ENCODE results near the gene ZNF839. TPM values are rescaled to one million over a fixed set of nuclear protein-coding genes. Genes with fewer than 3 reads are reported as not detected.

ZNF839 gene
- total RNA-seq = 10 to 100 TPM; 15.4 to 16.4 TPM

DNA sequence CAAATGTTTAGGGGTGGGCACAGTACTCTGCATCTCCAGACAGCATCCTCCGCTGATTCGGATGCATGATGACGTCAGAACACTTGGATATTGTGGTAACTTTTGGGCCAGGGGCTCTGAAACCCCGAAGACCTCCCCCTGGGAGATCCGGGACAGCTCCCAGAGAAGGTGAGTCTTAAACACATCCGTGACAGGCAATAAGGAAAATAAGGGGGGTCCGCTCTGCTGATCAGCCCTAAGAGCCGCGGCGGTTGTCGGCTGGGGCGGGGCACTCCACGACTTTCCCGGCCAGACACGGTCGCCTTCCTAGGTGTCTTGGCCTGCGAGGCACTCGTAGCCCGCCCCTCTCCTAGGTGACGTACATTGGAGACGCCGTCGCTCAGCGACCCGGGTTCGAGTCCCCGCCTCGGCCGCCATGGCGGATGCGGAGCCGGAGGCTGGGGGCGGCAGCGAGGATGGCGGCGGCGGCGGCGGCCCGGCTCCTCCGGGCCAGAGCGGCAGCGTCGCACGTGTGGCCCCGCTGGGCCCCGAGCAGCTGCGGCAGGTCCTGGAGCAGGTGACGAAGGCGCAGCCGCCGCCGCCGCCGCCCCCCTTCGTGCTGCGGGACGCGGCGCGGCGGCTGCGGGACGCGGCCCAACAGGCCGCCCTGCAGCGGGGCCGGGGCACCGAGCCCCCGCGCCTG lies at the start of gene ZNF839:
Gene ZNF839, plus strand, starts transcription at position 396 of the 682 bp plus-strand sequence. Its CDS starts 20 bp downstream, at position 416.
- Mint-ChIP-seq H3K36me3 (ENCODE audit: low read depth) (peaks cover 1% of the 10 kb centered on the region), H3K4me3 (peak within 1 kb of the TSS; percentile 92), H3K4me1 (peaks cover 50% of the 10 kb centered on the region), H3K9me3 (ENCODE audit: low read depth) (no peaks in the 10 kb centered on the region), H3K27ac (peak within 1 kb of the TSS; percentile 98), H3K27me3 (no peaks in the 10 kb centered on the region)
- intact Hi-C loops (cut with DNase I, micrococcal nuclease) = loop anchor here (1.0 to 10.0 kb wide), 13 partner anchors 43 to 1015 kb away; partner anchors contain the start of genes CINP (in 2 of the 2), TECPR2 (in 2 of the 2), EIF5 (in 1 of the 2) and HSP90AA1 (in 1 of the 2)
- CTCF ChIA-PET = interaction anchor here (0.6 to 1.4 kb wide), 7 partner anchors 11 to 511 kb away, joined by 3 to 6 read pairs (median 4); partner anchors contain the start of genes CINP and TECPR2
- POLR2A ChIA-PET = no interaction called here
- DNase-seq = peak; percentile 97
- peak; percentile 72 for ATAC-seq

DNA sequence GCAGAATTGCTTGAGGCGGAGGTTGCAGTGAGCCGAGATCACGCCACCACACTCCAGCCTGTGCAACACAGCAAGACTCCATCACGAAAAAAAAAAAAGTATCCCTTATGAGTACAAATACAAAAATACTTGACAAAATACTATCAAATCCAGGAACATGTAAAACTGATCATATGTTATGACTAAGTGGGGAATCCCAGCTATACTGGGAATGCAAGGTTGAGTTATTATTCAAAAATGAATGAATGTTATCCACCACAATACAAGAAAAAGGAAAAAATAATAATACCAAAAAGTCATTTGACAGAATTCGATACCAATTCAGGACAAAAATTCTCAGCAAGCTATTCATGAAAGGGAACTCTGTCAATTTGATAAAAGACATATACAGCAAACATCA lies 47.2 kb upstream of the ZNF839 start:
- Mint-ChIP-seq H3K36me3 (ENCODE audit: low read depth) (no peaks in the 10 kb centered on the region), H3K9me3 (ENCODE audit: low read depth) (no peaks in the 10 kb centered on the region), H3K27me3 (no peaks in the 10 kb centered on the region), H3K4me1 (peaks cover 6% of the 10 kb centered on the region), H3K4me3 (no peak overlapping the region), H3K27ac (no peak overlapping the region)
- POLR2A ChIA-PET = interaction anchor here (0.6 to 0.8 kb wide), 3 partner anchors 71 to 275 kb away, joined by 4 to 16 read pairs (median 5); no protein-coding TSS in a partner anchor
- CTCF ChIA-PET = no interaction called here
- intact Hi-C loops (cut with DNase I, micrococcal nuclease) = no loop called here
- DNase-seq (no peak), ATAC-seq (no peak)

DNA sequence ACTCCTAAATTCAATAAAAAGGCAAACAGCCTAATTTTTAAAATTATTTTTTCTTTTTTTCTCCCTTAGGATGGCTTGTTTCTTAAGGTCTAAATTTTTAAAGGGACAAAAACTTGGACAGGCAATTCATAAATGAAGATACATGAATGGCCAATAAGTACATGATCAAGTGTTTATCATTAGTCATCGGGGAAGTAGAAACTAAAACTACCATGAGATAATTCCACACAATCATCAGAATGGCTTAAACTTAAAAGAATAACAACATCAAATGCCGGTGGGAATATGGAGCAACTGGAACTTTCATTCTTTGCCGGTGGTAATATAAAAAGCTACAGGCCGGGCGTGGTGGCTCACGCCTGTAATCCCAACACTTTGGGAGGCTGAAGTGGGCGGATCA lies 43.7 kb upstream of the ZNF839 start:
- intact Hi-C loops (cut with DNase I, micrococcal nuclease) = no loop called here
- no peak for DNase-seq
- no peaks in the 10 kb centered on the region for H3K9me3 Mint-ChIP-seq (ENCODE audit: low read depth)
- peaks cover 6% of the 10 kb centered on the region for H3K4me1 Mint-ChIP-seq
- no peak overlapping the region for H3K27ac Mint-ChIP-seq
- CTCF ChIA-PET = no interaction called here
- no peak for ATAC-seq
- H3K4me3 Mint-ChIP-seq = no peak overlapping the region
- POLR2A ChIA-PET = no interaction called here
- no peaks in the 10 kb centered on the region for H3K36me3 Mint-ChIP-seq (ENCODE audit: low read depth)
- no peaks in the 10 kb centered on the region for H3K27me3 Mint-ChIP-seq

DNA sequence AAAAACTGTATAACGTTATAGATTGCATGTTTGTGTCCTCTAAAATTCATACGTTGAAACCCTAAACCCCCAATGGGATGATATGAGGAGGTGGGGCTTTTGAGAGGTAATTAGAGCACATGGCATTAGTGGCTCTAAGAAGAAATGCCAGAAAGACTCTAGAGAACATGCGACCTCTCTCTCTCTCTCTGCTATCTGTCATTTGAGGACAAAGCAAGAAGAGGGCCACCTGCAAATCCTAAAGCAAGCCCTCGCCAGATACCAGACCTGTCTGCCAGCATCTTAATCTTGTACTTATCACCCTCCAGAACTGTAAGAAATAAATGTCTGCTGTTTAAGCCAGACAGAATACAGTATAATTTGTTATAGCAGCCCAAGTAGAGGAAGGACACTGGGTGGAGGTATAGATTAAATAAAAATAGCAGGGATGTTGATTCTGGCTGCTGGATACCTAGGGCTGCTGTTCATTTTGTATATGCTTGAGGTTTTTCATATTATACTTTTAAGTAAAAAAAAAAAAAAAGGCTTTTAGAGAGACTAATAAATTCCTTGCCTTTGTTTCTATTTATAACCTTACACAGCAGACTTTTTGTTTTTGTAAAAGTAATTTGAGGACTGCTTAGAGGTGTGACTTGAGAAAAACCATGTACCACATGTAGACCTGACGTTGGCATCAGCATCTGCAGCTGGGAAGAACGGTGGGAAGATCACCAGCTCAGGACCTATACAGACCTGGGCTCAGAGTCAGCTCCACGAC lies 41.5 kb upstream of the ZNF839 start:
- Mint-ChIP-seq H3K4me1 (no peaks in the 10 kb centered on the region), H3K27me3 (no peaks in the 10 kb centered on the region), H3K27ac (no peak overlapping the region), H3K4me3 (no peak overlapping the region), H3K36me3 (ENCODE audit: low read depth) (no peaks in the 10 kb centered on the region), H3K9me3 (ENCODE audit: low read depth) (no peaks in the 10 kb centered on the region)
- intact Hi-C loops (cut with DNase I, micrococcal nuclease) = no loop called here
- DNase-seq (no peak), ATAC-seq (no peak)
- ChIA-PET CTCF (no interaction called here), POLR2A (no interaction called here)

DNA sequence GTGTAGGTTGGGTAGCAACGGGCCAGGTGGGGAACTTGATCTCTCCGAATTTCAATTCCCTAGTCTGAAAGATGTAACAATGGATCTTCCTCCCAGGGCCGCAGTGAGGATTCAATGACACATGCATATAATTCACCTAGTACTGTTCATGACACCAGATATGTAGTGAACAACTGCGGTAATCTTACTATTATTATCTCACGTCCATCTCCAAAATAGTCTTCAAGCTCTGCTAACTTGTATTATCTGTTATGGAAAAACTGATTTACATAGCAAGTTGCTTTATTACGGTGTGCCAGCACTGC lies 41.0 kb upstream of the ZNF839 start:
- no peaks in the 10 kb centered on the region for H3K9me3 Mint-ChIP-seq (ENCODE audit: low read depth)
- no peaks in the 10 kb centered on the region for H3K36me3 Mint-ChIP-seq (ENCODE audit: low read depth)
- H3K4me3 Mint-ChIP-seq = no peak overlapping the region
- POLR2A ChIA-PET = no interaction called here
- DNase-seq (no peak), ATAC-seq (no peak)
- no peaks in the 10 kb centered on the region for H3K27me3 Mint-ChIP-seq
- intact Hi-C loops (cut with DNase I, micrococcal nuclease) = no loop called here
- H3K27ac Mint-ChIP-seq = no peak overlapping the region
- CTCF ChIA-PET = no interaction called here
- H3K4me1 Mint-ChIP-seq = no peaks in the 10 kb centered on the region

DNA sequence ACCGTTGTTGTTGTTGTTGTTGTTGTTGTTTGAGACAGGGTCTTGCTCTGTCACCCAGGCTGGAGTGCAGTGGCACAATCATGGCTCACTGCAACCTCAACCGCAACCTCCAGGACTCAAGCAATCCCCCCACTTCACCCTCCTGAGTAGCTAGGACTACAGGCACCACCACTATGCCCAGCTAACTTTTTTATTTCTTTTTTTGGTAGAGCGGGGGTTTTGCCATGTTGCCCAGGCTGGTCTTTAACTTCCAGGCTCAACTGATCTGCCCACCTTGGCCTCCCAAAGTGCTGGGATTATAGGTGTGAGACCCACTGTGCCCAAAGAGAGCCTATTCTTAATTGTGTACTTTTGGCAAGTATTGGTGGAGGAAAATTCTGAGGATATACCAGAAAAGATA lies 40.3 kb upstream of the ZNF839 start:
- POLR2A ChIA-PET = no interaction called here

GRCh38 chr14:102279688-102280348 lies 39.7 kb upstream of the ZNF839 start:
- Mint-ChIP-seq H3K4me1 (no peaks in the 10 kb centered on the region), H3K36me3 (ENCODE audit: low read depth) (no peaks in the 10 kb centered on the region), H3K9me3 (ENCODE audit: low read depth) (no peaks in the 10 kb centered on the region), H3K27ac (no peak overlapping the region), H3K4me3 (no peak overlapping the region), H3K27me3 (no peaks in the 10 kb centered on the region)
- DNase-seq (peak; percentile 50), ATAC-seq (peak; percentile 79)
- POLR2A ChIA-PET = no interaction called here
- CTCF ChIA-PET = no interaction called here
- intact Hi-C loops (cut with DNase I, micrococcal nuclease) = no loop called here

More for the DNA sequence above, 40.3 kb upstream of the ZNF839 start:
- ATAC-seq (no peak), DNase-seq (no peak)
- Mint-ChIP-seq H3K27me3 (no peaks in the 10 kb centered on the region), H3K36me3 (ENCODE audit: low read depth) (no peaks in the 10 kb centered on the region), H3K4me3 (no peak overlapping the region), H3K4me1 (no peaks in the 10 kb centered on the region), H3K9me3 (ENCODE audit: low read depth) (no peaks in the 10 kb centered on the region), H3K27ac (no peak overlapping the region)
- intact Hi-C loops (cut with DNase I, micrococcal nuclease) = no loop called here
- CTCF ChIA-PET = no interaction called here

- intact Hi-C loops (cut with DNase I, micrococcal nuclease) = no loop called here
- Mint-ChIP-seq H3K27ac (no peak overlapping the region), H3K9me3 (ENCODE audit: low read depth) (no peaks in the 10 kb centered on the region), H3K36me3 (ENCODE audit: low read depth) (no peaks in the 10 kb centered on the region), H3K4me3 (no peak overlapping the region), H3K4me1 (no peaks in the 10 kb centered on the region), H3K27me3 (no peaks in the 10 kb centered on the region)
- POLR2A ChIA-PET = no interaction called here
- ATAC-seq (no peak), DNase-seq (no peak)
- CTCF ChIA-PET = no interaction called here
Observed at GRCh38 chr14:102280376-102280962, 39.1 kb upstream of the ZNF839 start.

GRCh38 chr14:102282751-102283465 lies 36.6 kb upstream of the ZNF839 start:
- no peak for DNase-seq
- ATAC-seq = no peak
- H3K27me3 Mint-ChIP-seq = no peaks in the 10 kb centered on the region
- ChIA-PET CTCF (no interaction called here), POLR2A (no interaction called here)
- H3K36me3 Mint-ChIP-seq (ENCODE audit: low read depth) = no peaks in the 10 kb centered on the region
- intact Hi-C loops (cut with DNase I, micrococcal nuclease) = no loop called here
- H3K9me3 Mint-ChIP-seq (ENCODE audit: low read depth) = no peaks in the 10 kb centered on the region
- no peak overlapping the region for H3K27ac Mint-ChIP-seq
- H3K4me1 Mint-ChIP-seq = no peaks in the 10 kb centered on the region
- H3K4me3 Mint-ChIP-seq = no peak overlapping the region

DNA sequence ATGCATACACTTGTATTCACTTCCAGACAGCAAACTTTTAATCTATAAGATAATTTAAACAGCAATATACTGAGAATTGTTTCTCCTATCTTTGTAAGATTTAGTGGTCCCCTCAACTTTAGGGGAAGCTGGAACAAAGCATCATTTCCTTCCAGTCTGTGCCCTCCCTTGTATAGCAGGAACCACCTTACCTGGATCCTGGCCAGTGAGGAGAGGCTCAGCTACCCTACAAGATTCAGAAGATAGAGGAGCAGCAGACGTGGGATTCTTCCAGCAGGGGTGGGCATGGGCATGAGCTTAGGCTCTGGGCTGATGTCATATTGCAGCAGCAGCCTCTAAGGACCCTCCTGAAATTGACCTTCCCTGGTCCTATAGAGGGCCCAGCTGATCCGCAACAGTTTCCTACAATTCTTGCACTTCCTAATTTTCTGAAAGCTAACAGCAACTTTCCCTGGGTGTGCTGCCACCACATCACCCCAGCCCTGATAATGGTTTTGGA lies 35.9 kb upstream of the ZNF839 start:
- Mint-ChIP-seq H3K9me3 (ENCODE audit: low read depth) (no peaks in the 10 kb centered on the region), H3K4me3 (no peak overlapping the region), H3K27ac (no peak overlapping the region), H3K4me1 (no peaks in the 10 kb centered on the region), H3K36me3 (ENCODE audit: low read depth) (no peaks in the 10 kb centered on the region), H3K27me3 (no peaks in the 10 kb centered on the region)
- ChIA-PET CTCF (interaction anchor here (0.9 kb wide), 1 partner anchor 52 kb away, joined by 4 read pairs; no protein-coding TSS in a partner anchor), POLR2A (no interaction called here)
- DNase-seq = no peak
- ATAC-seq = no peak
- intact Hi-C loops (cut with DNase I, micrococcal nuclease) = no loop called here

DNA sequence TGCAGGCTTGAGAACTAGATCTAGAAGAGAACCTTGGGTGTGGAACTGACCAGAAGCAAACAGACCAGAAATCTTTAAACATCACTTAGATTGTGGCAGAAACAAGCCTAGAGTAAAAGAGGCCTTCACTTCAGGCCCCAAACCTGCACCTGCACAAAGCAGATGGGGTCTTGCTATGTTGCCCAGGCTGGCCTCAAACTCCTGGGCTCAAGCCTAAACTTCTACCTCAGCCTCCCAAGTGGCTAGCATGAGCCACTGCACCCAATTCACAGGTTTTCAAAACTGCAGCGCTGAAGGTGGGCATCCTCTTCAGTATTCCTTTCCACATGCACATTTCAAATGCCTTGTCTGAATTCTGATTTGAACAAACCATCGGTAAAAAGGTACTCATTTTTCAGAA lies 34.4 kb upstream of the ZNF839 start:
- ChIA-PET CTCF (no interaction called here), POLR2A (no interaction called here)
- Mint-ChIP-seq H3K36me3 (ENCODE audit: low read depth) (no peaks in the 10 kb centered on the region), H3K27ac (no peak overlapping the region), H3K27me3 (no peaks in the 10 kb centered on the region), H3K9me3 (ENCODE audit: low read depth) (no peaks in the 10 kb centered on the region), H3K4me1 (no peaks in the 10 kb centered on the region), H3K4me3 (no peak overlapping the region)
- intact Hi-C loops (cut with DNase I, micrococcal nuclease) = no loop called here
- ATAC-seq (no peak), DNase-seq (no peak)
